Raji (cell line): ENCODE results near the gene EMILIN1.

ENCODE experiments used
- POLR2A ChIP-seq: IDR thresholded peaks from 2 replicates; pipeline ENCODE4 v1.6.1; 2011; ENCODE audit warnings: low read depth, low read length, control low read depth; ENCODE audit not compliant: insufficient read depth

EMILIN1 gene

GRCh38 chr2:27122791-27123190 is 44.4 kb downstream of the EMILIN1 start:
- no peak for TF ChIP-seq POLR2A

GRCh38 chr2:27123302-27124150 is 45.1 kb downstream of the EMILIN1 start, which contains the start of gene ABHD1:
Gene ABHD1, plus strand, starts transcription at chr2:27123815. Its CDS starts 134 bp downstream, at chr2:27123949.
- no peak for TF ChIP-seq POLR2A

GRCh38 chr2:27125104-27125503 is 46.7 kb downstream of the EMILIN1 start:
- TF ChIP-seq POLR2A: no peak

GRCh38 chr2:27126252-27126710 is 47.9 kb downstream of the EMILIN1 start:
- no peak for TF ChIP-seq POLR2A

GRCh38 chr2:27127883-27128667 is 49.7 kb downstream of the EMILIN1 start:
- TF ChIP-seq POLR2A: no peak

- no peak; the same call in 1 of the 2 replicates for TF ChIP-seq POLR2A
These were observed 50.5 kb downstream of the EMILIN1 start for GRCh38 chr2:27128668-27129571.

GRCh38 chr2:27130396-27130795 is 52.0 kb downstream of the EMILIN1 start:
- no peak for TF ChIP-seq POLR2A

GRCh38 chr2:27131429-27131828 is 53.0 kb downstream of the EMILIN1 start:
- TF ChIP-seq POLR2A: no peak

GRCh38 chr2:27133195-27133875 is 54.9 kb downstream of the EMILIN1 start:
- no peak for TF ChIP-seq POLR2A

- peak; percentile 92 for TF ChIP-seq POLR2A
These were observed 55.7 kb downstream of the EMILIN1 start, which contains the start of gene PREB for GRCh38 chr2:27133905-27134780. Gene PREB, minus strand, starts transcription at chr2:27134636. Its CDS starts 215 bp downstream, at chr2:27134421.

- TF ChIP-seq POLR2A: no peak
These were observed 56.5 kb downstream of the EMILIN1 start for GRCh38 chr2:27134781-27135477.

GRCh38 chr2:27135478-27135955 is 57.1 kb downstream of the EMILIN1 start:
- no peak for TF ChIP-seq POLR2A
